H9 (cell line): ENCODE results near the gene TRAK2. TPM values are rescaled to one million over a fixed set of nuclear protein-coding genes. Genes with fewer than 3 reads are reported as not detected.

Experiments used
- DNase-seq: peaks from one replicate; pipeline ENCODE4 v3.0.0-alpha.2; 2017
- H2AFZ ChIP-seq: one replicate; pipeline ENCODE4 v1.6.1; 2013; ENCODE audit warnings: mild to moderate bottlenecking, low read length, control low read depth, moderate library complexity
- H2AK5ac ChIP-seq: 2 replicates; pipeline ENCODE4 v1.6.1; 2013; ENCODE audit warnings: low read length, control low read depth, mixed read lengths; ENCODE audit not compliant: insufficient read length
- H2BK120ac ChIP-seq: one replicate; pipeline ENCODE4 v1.6.1; 2013; ENCODE audit warnings: low read depth, mild to moderate bottlenecking, low read length, control low read depth, inconsistent platforms; ENCODE audit not compliant: poor library complexity, severe bottlenecking
- H2BK12ac ChIP-seq: 2 replicates; pipeline ENCODE4 v1.6.1; 2013; ENCODE audit warnings: low read length, control low read depth, mixed read lengths, low read depth; ENCODE audit not compliant: insufficient read length
- H2BK15ac ChIP-seq: 2 replicates; pipeline ENCODE4 v1.6.1; 2013; ENCODE audit warnings: low read depth, low read length, control low read depth
- H2BK20ac ChIP-seq: one replicate; pipeline ENCODE4 v1.6.1; 2013; ENCODE audit warnings: low read depth, mild to moderate bottlenecking, low read length, control low read depth, inconsistent platforms; ENCODE audit not compliant: poor library complexity, severe bottlenecking
- H2BK5ac ChIP-seq: 2 replicates; pipeline ENCODE4 v1.6.1; 2013; ENCODE audit warnings: low read length, control low read depth, mixed read lengths; ENCODE audit not compliant: insufficient read length
- H3K14ac ChIP-seq: 2 replicates; pipeline ENCODE4 v1.6.1; 2013; ENCODE audit warnings: low read length, control low read depth; ENCODE audit not compliant: insufficient read depth
- H3K18ac ChIP-seq: 2 replicates; pipeline ENCODE4 v1.6.1; 2013; ENCODE audit warnings: low read depth, mild to moderate bottlenecking, mixed read lengths, low read length, control low read depth; ENCODE audit not compliant: insufficient read length
- H3K23ac ChIP-seq: 2 replicates; pipeline ENCODE4 v1.6.1; 2013; ENCODE audit warnings: low read length, control low read depth, mixed read lengths, low read depth; ENCODE audit not compliant: insufficient read length
- H3K23me2 ChIP-seq: 2 replicates; pipeline ENCODE4 v1.6.1; 2013; ENCODE audit warnings: low read depth, mild to moderate bottlenecking, mixed read lengths, low read length, control low read depth; ENCODE audit not compliant: insufficient read length, poor library complexity, severe bottlenecking
- H3K27ac ChIP-seq: 2 replicates; pipeline ENCODE4 v1.5.1; 2013; ENCODE audit warnings: low read length, control low read depth, mixed read lengths, low read depth; ENCODE audit not compliant: insufficient read length
- H3K27me3 ChIP-seq: 2 replicates; pipeline ENCODE4 v1.6.1; 2013; ENCODE audit warnings: low read length, control low read depth, inconsistent platforms; ENCODE audit not compliant: insufficient read depth
- H3K4ac ChIP-seq: 2 replicates; pipeline ENCODE4 v1.6.1; 2013; ENCODE audit warnings: low read depth, mild to moderate bottlenecking, control low read depth, inconsistent platforms, low read length, moderate library complexity
- H3K4me1 ChIP-seq: 2 replicates; pipeline ENCODE4 v1.6.1; 2013; ENCODE audit warnings: low read length, control low read depth, inconsistent platforms; ENCODE audit not compliant: insufficient read depth
- H3K4me2 ChIP-seq: 2 replicates; pipeline ENCODE4 v1.6.1; 2013; ENCODE audit warnings: low read length, control low read depth, mixed read lengths; ENCODE audit not compliant: insufficient read length, insufficient read depth
- H3K56ac ChIP-seq: 2 replicates; pipeline ENCODE4 v1.6.1; 2013; ENCODE audit warnings: low read depth, mild to moderate bottlenecking, mixed read lengths, low read length, control low read depth; ENCODE audit not compliant: insufficient read length
- H3K79me1 ChIP-seq: 2 replicates; pipeline ENCODE4 v1.6.1; 2013; ENCODE audit warnings: low read depth, mild to moderate bottlenecking, moderate library complexity, low read length, control low read depth, inconsistent platforms; ENCODE audit not compliant: insufficient read depth, poor library complexity, severe bottlenecking
- H3K79me2 ChIP-seq: 2 replicates; pipeline ENCODE4 v1.6.1; 2013; ENCODE audit warnings: low read length, control low read depth, inconsistent platforms; ENCODE audit not compliant: insufficient read depth
- H3K9ac ChIP-seq: 2 replicates; pipeline ENCODE4 v1.6.1; 2013; ENCODE audit warnings: low read length, control low read depth, mixed read lengths; ENCODE audit not compliant: insufficient read length; ENCODE audit errors: extremely low read depth
- H3K9me3 ChIP-seq: one replicate; pipeline ENCODE4 v1.6.1; 2013; ENCODE audit warnings: low read depth, low read length, inconsistent platforms; ENCODE audit not compliant: control insufficient read depth
- H3T11ph ChIP-seq: one replicate; pipeline ENCODE4 v1.6.1; 2013; ENCODE audit warnings: mild to moderate bottlenecking, low read length, control low read depth, inconsistent platforms
- H4K20me1 ChIP-seq: one replicate; pipeline ENCODE4 v1.6.1; 2013; ENCODE audit not compliant: control insufficient read depth, insufficient read length, insufficient read depth
- H4K5ac ChIP-seq: 2 replicates; pipeline ENCODE4 v1.6.1; 2013; ENCODE audit warnings: low read depth, mild to moderate bottlenecking, mixed read lengths, low read length, control low read depth; ENCODE audit not compliant: insufficient read length
- H4K8ac ChIP-seq: replicated peaks from 2 replicates; pipeline ENCODE4 v1.6.1; 2013; ENCODE audit warnings: low read length, control low read depth, mixed read lengths, low read depth; ENCODE audit not compliant: insufficient read length
- H4K91ac ChIP-seq: 2 replicates; pipeline ENCODE4 v1.6.1; 2013; ENCODE audit warnings: low read depth, mild to moderate bottlenecking, moderate library complexity, mixed read lengths, low read length, control low read depth; ENCODE audit not compliant: insufficient read length
- H3K27ac Mint-ChIP-seq, 3 experiments: 2 replicates in 2 of 3; 3 replicates in 1 of 3; pipeline ENCODE4 v1.8.0; 2020 to 2021; ENCODE audit warnings: mixed read lengths in 3 of 3, mild to moderate bottlenecking in 1 of 3, moderate library complexity in 1 of 3
- H3K27me3 Mint-ChIP-seq: 2 replicates; pipeline ENCODE4 v1.8.0; 2021; ENCODE audit warnings: low read depth, mild to moderate bottlenecking, moderate library complexity, mixed read lengths
- H3K36me3 Mint-ChIP-seq, 3 experiments: 2 replicates in 2 of 3; 3 replicates in 1 of 3; pipeline ENCODE4 v1.8.0; 2020 to 2021; ENCODE audit warnings: low read depth in 3 of 3, mixed read lengths in 3 of 3; ENCODE audit not compliant: insufficient read depth in 1 of 3
- H3K4me1 Mint-ChIP-seq, 2 experiments: 2 replicates each; pipeline ENCODE4 v1.8.0; 2020; ENCODE audit warnings: mixed read lengths in 2 of 2
- H3K4me3 Mint-ChIP-seq, 2 experiments: 2 replicates in 1 of 2; 3 replicates in 1 of 2; pipeline ENCODE4 v1.8.0; 2020 to 2021; ENCODE audit warnings: mild to moderate bottlenecking in 2 of 2, mixed read lengths in 2 of 2, moderate library complexity in 1 of 2
- H3K9me3 Mint-ChIP-seq, 2 experiments: 2 replicates in 1 of 2; 3 replicates in 1 of 2; pipeline ENCODE4 v1.8.0; 2020; ENCODE audit warnings: mild to moderate bottlenecking in 2 of 2, mixed read lengths in 2 of 2, moderate library complexity in 1 of 2
- WGBS: extraction: QIAGEN DNeasy Blood & Tissue Kit; methylation state at CpG from one replicate; pipeline ENCODE4 v1.1.7; 2013; ENCODE audit warnings: missing lambda C conversion rate, low lambda C conversion rate, mixed read lengths; ENCODE audit not compliant: insufficient read length; ENCODE audit errors: extremely low coverage; 5-methylcytosine and 5-hydroxymethylcytosine counted together
- total RNA-seq: library from RNA; stranded (reverse); gene quantifications from 2 replicates; pipeline ENCODE4 v1.2.1, GENCODE V29; 2021
- TF ChIP-seq, protein P1 (sequence below): fragments of 200-600 bp; sonication (generic); conservative IDR thresholded peaks from 3 replicates; pipeline ENCODE4 v1.8.0; 2021; ENCODE audit warnings: antibody characterized with exemption, mild to moderate bottlenecking

Gene TRAK2
- total RNA-seq, 1 experiment from 2014 or later, result 14.2 TPM

DNA sequence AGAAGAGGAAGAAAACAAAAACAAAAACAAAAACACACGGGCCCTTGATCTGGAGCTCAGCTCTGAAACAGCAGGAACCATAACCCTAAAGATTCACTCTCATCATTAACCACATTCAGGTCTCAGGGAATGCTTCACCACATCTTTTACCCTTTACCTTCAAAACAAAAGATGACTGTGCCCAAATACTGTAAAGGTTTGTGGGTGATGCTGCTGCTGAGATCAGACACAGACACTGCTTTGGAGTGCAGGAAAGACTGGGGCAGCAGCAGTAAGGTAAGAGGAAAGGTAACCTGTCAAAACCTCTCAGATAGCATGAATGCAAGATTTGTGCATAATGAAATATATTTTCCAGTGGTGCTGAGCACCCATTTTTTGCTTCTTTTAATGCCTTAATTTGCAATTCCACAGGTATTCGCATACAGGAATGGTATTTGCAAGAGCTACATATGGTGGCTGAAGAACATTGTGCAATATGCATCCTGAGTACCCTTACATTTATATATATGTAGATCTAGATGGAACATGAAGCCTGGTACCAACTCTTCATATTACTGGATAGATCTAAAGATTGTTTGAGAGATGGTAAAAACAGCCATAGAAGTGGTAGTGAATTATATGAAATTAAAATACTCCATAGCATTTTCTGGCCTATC, 90.1 kb downstream of the TRAK2 start:
- Histone ChIP-seq H4K8ac (no peak overlapping the region), H3K56ac (no peak overlapping the region), H3K23me2 (no peaks in the 10 kb centered on the region), H4K20me1 (no peaks in the 10 kb centered on the region), H3K79me2 (no peaks in the 10 kb centered on the region), H3K27ac (no peak overlapping the region), H3K27me3 (no peaks in the 10 kb centered on the region), H2AFZ (no peak overlapping the region), H2BK120ac (no peak overlapping the region), H2AK5ac (no peak overlapping the region), H3K9ac (no peak overlapping the region), H2BK15ac (no peak overlapping the region), H2BK5ac (no peak overlapping the region), H3K4me1 (no peaks in the 10 kb centered on the region), H2BK12ac (no peak overlapping the region), H3K4me2 (no peak overlapping the region), H3K18ac (no peak overlapping the region), H2BK20ac (no peak overlapping the region), H3K4ac (no peak overlapping the region), H3K23ac (no peak overlapping the region), H3T11ph (no peak overlapping the region), H3K9me3 (no peaks in the 10 kb centered on the region), H3K79me1 (no peaks in the 10 kb centered on the region), H4K91ac (no peak overlapping the region), H3K14ac (no peak overlapping the region), H4K5ac (no peak overlapping the region)
- peaks cover 5% of the 10 kb centered on the region in 2 experiments; a peak in 3 of 4 replicates for H3K4me1 Mint-ChIP-seq
- no peaks in the 10 kb centered on the region for H3K27me3 Mint-ChIP-seq
- no peak overlapping the region for H3K4me3 Mint-ChIP-seq
- TF ChIP-seq, protein P1, sequence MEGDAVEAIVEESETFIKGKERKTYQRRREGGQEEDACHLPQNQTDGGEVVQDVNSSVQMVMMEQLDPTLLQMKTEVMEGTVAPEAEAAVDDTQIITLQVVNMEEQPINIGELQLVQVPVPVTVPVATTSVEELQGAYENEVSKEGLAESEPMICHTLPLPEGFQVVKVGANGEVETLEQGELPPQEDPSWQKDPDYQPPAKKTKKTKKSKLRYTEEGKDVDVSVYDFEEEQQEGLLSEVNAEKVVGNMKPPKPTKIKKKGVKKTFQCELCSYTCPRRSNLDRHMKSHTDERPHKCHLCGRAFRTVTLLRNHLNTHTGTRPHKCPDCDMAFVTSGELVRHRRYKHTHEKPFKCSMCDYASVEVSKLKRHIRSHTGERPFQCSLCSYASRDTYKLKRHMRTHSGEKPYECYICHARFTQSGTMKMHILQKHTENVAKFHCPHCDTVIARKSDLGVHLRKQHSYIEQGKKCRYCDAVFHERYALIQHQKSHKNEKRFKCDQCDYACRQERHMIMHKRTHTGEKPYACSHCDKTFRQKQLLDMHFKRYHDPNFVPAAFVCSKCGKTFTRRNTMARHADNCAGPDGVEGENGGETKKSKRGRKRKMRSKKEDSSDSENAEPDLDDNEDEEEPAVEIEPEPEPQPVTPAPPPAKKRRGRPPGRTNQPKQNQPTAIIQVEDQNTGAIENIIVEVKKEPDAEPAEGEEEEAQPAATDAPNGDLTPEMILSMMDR, result no peak
- no peak for DNase-seq
- peaks cover 0 to 7% (median 5%) of the 10 kb centered on the region in 3 experiments; a peak in 4 of 7 replicates for H3K36me3 Mint-ChIP-seq
- 0 out of 7 replicates have a peak overlapping the region, but pooled peaks of 1 of the 3 experiments have one; percentile 19 for H3K27ac Mint-ChIP-seq
- peaks cover 0 to 4% of the 10 kb centered on the region in 2 experiments; a peak in 2 of 5 replicates for H3K9me3 Mint-ChIP-seq
- WGBS, result no CpG with 5 or more reads among the region's 2 CpGs
